ENCODE results near the gene ADRA2C.

DNA sequence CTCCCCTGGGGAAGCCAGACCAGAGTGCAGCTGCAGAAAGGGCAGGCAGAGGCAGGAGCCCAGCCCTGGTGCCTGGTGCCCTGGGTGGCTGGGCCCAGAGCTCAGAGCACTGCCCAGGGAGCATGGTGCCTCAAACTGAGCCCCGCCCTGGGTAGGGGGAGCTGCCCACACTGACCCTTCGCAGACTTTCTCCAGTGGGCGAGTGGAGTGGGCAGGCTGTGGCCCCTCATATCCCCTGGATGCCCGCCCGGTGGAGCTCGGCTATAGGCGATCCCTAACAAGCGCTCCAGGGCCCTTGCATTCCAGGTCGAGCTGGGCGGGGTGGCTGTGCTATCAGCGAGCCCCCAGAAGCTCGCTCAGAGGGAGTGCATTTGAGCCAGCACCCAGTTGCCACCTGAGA is 17.1 kb upstream of the ADRA2C start:
- TF ChIP-seq, protein P1, sequence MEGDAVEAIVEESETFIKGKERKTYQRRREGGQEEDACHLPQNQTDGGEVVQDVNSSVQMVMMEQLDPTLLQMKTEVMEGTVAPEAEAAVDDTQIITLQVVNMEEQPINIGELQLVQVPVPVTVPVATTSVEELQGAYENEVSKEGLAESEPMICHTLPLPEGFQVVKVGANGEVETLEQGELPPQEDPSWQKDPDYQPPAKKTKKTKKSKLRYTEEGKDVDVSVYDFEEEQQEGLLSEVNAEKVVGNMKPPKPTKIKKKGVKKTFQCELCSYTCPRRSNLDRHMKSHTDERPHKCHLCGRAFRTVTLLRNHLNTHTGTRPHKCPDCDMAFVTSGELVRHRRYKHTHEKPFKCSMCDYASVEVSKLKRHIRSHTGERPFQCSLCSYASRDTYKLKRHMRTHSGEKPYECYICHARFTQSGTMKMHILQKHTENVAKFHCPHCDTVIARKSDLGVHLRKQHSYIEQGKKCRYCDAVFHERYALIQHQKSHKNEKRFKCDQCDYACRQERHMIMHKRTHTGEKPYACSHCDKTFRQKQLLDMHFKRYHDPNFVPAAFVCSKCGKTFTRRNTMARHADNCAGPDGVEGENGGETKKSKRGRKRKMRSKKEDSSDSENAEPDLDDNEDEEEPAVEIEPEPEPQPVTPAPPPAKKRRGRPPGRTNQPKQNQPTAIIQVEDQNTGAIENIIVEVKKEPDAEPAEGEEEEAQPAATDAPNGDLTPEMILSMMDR (conservative IDR thresholded peaks at IDR 0.05 in 1 of 2, IDR thresholded peaks at IDR 0.05 in 1 of 2; ENCODE audit: extremely low read depth in 1 of 2, insufficient read depth in 1 of 2, low read depth in 1 of 2, low read length in 2 of 2): no peak
- no peak for TF ChIP-seq EZH2 (IDR thresholded peaks at IDR 0.05; ENCODE audit: borderline replicate concordance, low read length)

All from mammary epithelial cell (primary cell).